ENCODE results near the gene MRFAP1. TPM values are rescaled to one million over a fixed set of nuclear protein-coding genes. Genes with fewer than 3 reads are reported as not detected.

Gene MRFAP1
- total RNA-seq, 1 donor from 2014 or later, result 178 TPM

- no peaks in the 10 kb centered on the region for H3K27me3 ChIP-seq
- H2AFZ ChIP-seq (replicated peaks), result no peak overlapping the region
- peaks cover 4% of the 10 kb centered on the region for H3K27me3 Mint-ChIP-seq (ENCODE audit: insufficient read depth, low read depth)
- H3K9me3 ChIP-seq (ENCODE audit: low read depth), result no peaks in the 10 kb centered on the region
- no peaks in the 10 kb centered on the region for H3K4me1 Mint-ChIP-seq
- H3K4me3 ChIP-seq, result no peak overlapping the region
- no peak for TF ChIP-seq EZH2phosphoT487 (IDR thresholded peaks at IDR 0.05)
- TF ChIP-seq, protein P1, sequence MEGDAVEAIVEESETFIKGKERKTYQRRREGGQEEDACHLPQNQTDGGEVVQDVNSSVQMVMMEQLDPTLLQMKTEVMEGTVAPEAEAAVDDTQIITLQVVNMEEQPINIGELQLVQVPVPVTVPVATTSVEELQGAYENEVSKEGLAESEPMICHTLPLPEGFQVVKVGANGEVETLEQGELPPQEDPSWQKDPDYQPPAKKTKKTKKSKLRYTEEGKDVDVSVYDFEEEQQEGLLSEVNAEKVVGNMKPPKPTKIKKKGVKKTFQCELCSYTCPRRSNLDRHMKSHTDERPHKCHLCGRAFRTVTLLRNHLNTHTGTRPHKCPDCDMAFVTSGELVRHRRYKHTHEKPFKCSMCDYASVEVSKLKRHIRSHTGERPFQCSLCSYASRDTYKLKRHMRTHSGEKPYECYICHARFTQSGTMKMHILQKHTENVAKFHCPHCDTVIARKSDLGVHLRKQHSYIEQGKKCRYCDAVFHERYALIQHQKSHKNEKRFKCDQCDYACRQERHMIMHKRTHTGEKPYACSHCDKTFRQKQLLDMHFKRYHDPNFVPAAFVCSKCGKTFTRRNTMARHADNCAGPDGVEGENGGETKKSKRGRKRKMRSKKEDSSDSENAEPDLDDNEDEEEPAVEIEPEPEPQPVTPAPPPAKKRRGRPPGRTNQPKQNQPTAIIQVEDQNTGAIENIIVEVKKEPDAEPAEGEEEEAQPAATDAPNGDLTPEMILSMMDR (IDR thresholded peaks at IDR 0.05), result no peak
- TF ChIP-seq EZH2 (IDR thresholded peaks at IDR 0.05), result no peak
- H3K27ac ChIP-seq, result no peak overlapping the region
- H3K27ac Mint-ChIP-seq, result no peak overlapping the region
- H4K20me1 ChIP-seq (ENCODE audit: low read depth), result no peaks in the 10 kb centered on the region
- no peaks in the 10 kb centered on the region for H3K9me3 Mint-ChIP-seq
- H3K36me3 ChIP-seq, result no peaks in the 10 kb centered on the region
- H3K79me2 ChIP-seq (ENCODE audit: low read depth), result no peaks in the 10 kb centered on the region
- no peak overlapping the region for H3K9ac ChIP-seq
- no peak for DNase-seq (ENCODE audit: low spot score)
- H3K4me2 ChIP-seq, result no peak overlapping the region
- no peaks in the 10 kb centered on the region for H3K4me1 ChIP-seq
- no peaks in the 10 kb centered on the region for H3K36me3 Mint-ChIP-seq
- H3F3A ChIP-seq (ENCODE audit: low read depth), result no peaks in the 10 kb centered on the region
- no peak overlapping the region for H3K4me3 Mint-ChIP-seq
Measured at GRCh38 chr4:6596948-6597347, 43.5 kb upstream of the MRFAP1 start.

DNA sequence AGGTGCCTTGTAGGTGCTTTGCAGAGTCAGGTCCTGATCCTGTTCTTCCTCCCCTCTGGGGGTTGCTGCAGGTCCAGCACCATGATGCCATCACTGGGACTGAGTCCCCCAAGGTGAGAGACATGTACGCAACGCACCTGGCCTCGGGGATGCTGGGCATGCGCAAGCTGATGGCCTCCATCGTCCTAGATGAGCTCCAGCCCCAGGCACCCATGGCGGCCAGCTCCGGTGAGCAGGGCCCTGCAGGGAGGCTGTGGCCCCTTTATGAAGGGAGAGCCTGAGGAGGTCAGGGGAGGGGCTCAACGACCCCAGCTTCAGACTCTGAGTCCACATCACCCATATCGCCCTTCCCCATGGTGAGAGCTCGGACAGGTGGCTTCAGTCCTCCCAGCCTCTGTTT, 42.4 kb upstream of the MRFAP1 start:
- no peak overlapping the region for H3K27ac ChIP-seq
- no peak overlapping the region for H3K9ac ChIP-seq
- no peaks in the 10 kb centered on the region for H3K9me3 Mint-ChIP-seq
- H3K9me3 ChIP-seq (ENCODE audit: low read depth), result no peaks in the 10 kb centered on the region
- no peaks in the 10 kb centered on the region for H3K4me1 Mint-ChIP-seq
- H3K4me1 ChIP-seq, result no peaks in the 10 kb centered on the region
- peaks cover 4% of the 10 kb centered on the region for H3K27me3 Mint-ChIP-seq (ENCODE audit: insufficient read depth, low read depth)
- no peak for DNase-seq (ENCODE audit: low spot score)
- no peak overlapping the region for H3K4me3 ChIP-seq
- TF ChIP-seq EZH2 (IDR thresholded peaks at IDR 0.05) (no peak), EZH2phosphoT487 (IDR thresholded peaks at IDR 0.05) (no peak)
- TF ChIP-seq, protein P1 (IDR thresholded peaks at IDR 0.05), result no peak
- H3K27me3 ChIP-seq, result no peaks in the 10 kb centered on the region
- no peak overlapping the region for H3K4me3 Mint-ChIP-seq
- no peak overlapping the region for H3K27ac Mint-ChIP-seq
- no peaks in the 10 kb centered on the region for H3K36me3 ChIP-seq
- no peak overlapping the region for H3K4me2 ChIP-seq
- H3F3A ChIP-seq (ENCODE audit: low read depth), result no peaks in the 10 kb centered on the region
- no peaks in the 10 kb centered on the region for H3K36me3 Mint-ChIP-seq
- no peak overlapping the region for H2AFZ ChIP-seq (replicated peaks)
- no peaks in the 10 kb centered on the region for H4K20me1 ChIP-seq (ENCODE audit: low read depth)
- H3K79me2 ChIP-seq (ENCODE audit: low read depth), result no peaks in the 10 kb centered on the region

DNA sequence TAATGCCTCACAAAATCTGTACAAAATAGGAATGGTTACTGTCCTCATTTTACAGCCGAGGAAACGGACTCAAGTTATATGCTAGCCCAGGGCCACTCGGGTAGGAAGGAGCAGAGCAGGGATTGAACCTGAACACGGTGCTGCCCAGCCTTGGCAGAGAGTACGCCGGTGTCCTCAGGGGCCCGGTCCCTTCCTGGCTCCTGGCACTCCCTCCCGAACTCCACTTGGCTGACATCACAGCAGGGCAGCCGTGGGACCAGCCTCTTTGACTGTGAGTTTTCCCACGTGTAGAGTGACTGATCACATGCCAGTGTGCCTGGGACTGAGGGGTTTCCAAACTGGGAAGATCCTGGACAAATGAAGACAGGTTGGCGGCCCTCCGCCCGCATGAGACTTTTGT, 41.8 kb upstream of the MRFAP1 start:
- Histone ChIP-seq H3F3A (ENCODE audit: low read depth) (no peaks in the 10 kb centered on the region), H3K9me3 (ENCODE audit: low read depth) (no peaks in the 10 kb centered on the region), H3K9ac (no peak overlapping the region), H3K27ac (no peak overlapping the region), H3K4me3 (no peak overlapping the region), H2AFZ (replicated peaks) (no peak overlapping the region), H3K27me3 (no peaks in the 10 kb centered on the region), H3K36me3 (no peaks in the 10 kb centered on the region), H4K20me1 (ENCODE audit: low read depth) (no peaks in the 10 kb centered on the region), H3K4me1 (no peaks in the 10 kb centered on the region), H3K79me2 (ENCODE audit: low read depth) (no peaks in the 10 kb centered on the region), H3K4me2 (no peak overlapping the region)
- no peak for DNase-seq (ENCODE audit: low spot score)
- H3K9me3 Mint-ChIP-seq, result peaks cover 2% of the 10 kb centered on the region
- TF ChIP-seq, protein P1 (IDR thresholded peaks at IDR 0.05), result no peak
- no peak for TF ChIP-seq EZH2 (IDR thresholded peaks at IDR 0.05)
- no peak for TF ChIP-seq EZH2phosphoT487 (IDR thresholded peaks at IDR 0.05)
- H3K27me3 Mint-ChIP-seq (ENCODE audit: insufficient read depth, low read depth), result peaks cover 4% of the 10 kb centered on the region
- H3K4me1 Mint-ChIP-seq, result no peaks in the 10 kb centered on the region
- H3K4me3 Mint-ChIP-seq, result no peak overlapping the region
- no peaks in the 10 kb centered on the region for H3K36me3 Mint-ChIP-seq
- no peak overlapping the region for H3K27ac Mint-ChIP-seq

All from neural progenitor cell (in vitro differentiated cells).